Sigmoid colon (tissue), 7 donors: ENCODE data around the gene ABI3BP. TPM values are rescaled to one million over a fixed set of nuclear protein-coding genes. Genes with fewer than 3 reads are reported as not detected.

Experiments
- DNase-seq: peaks from one replicate; pipeline ENCODE4 v3.0.0-alpha.2; 2019
- H3K27ac ChIP-seq, 4 donors: fragments of 200-600 bp; sonication (generic); one replicate each; pipeline ENCODE4 v1.5.1; 2016 to 2019; ENCODE audit warnings: mild to moderate bottlenecking in 1 of 4
- H3K27me3 ChIP-seq, 3 donors: fragments of 200-600 bp; sonication (generic); one replicate each; pipeline ENCODE4 v1.5.1; 2019; ENCODE audit warnings: mild to moderate bottlenecking in 1 of 3
- H3K36me3 ChIP-seq, 4 donors: fragments of 200-600 bp; sonication (generic); one replicate each; pipeline ENCODE4 v1.5.1; 2016 to 2019
- H3K4me1 ChIP-seq, 4 donors: fragments of 200-600 bp; sonication (generic); one replicate each; pipeline ENCODE4 v1.5.1; 2017 to 2019
- H3K4me3 ChIP-seq, 4 donors: fragments of 200-600 bp; sonication (generic); one replicate each; pipeline ENCODE4 v1.5.1; 2017 to 2019; ENCODE audit warnings: mild to moderate bottlenecking in 2 of 4, moderate library complexity in 1 of 4
- H3K9me3 ChIP-seq, 4 donors: fragments of 200-600 bp in 3 of 4; sonication (generic) in 3 of 4; one replicate each; pipeline versions ENCODE4 v1.5.1 to v1.6.1; 2013 to 2019
- EP300 ChIP-seq, 4 donors: sonication (generic); formaldehyde crosslinking; IDR thresholded peaks; one replicate each; pipeline ENCODE4 v1.6.1; 2017; ENCODE audit warnings: antibody characterized with exemption in 4 of 4
- POLR2A ChIP-seq, 2 donors: fragments of 450-650 bp; IDR thresholded peaks; one replicate each; pipeline ENCODE4 v1.6.1; 2016; ENCODE audit warnings: antibody characterized with exemption in 2 of 2, mild to moderate bottlenecking in 2 of 2, moderate library complexity in 2 of 2
- POLR2AphosphoS5 ChIP-seq, 4 donors: sonication (generic); formaldehyde crosslinking; IDR thresholded peaks; one replicate each; pipeline ENCODE4 v1.6.1; 2017; ENCODE audit warnings: antibody characterized with exemption in 4 of 4
- WGBS, 2 donors: extraction: QIAGEN DNeasy Blood & Tissue Kit; methylation state at CpG; one replicate each; pipeline ENCODE4 v1.1.7; 2013; 5-methylcytosine and 5-hydroxymethylcytosine counted together
- intact Hi-C: fragments of 100-400 bp; cut with DNase I; formaldehyde crosslinking; loops from one replicate; pipeline ENCODE4 v1.15.1; 2023
- polyA plus RNA-seq, 3 donors: library from polyadenylated mRNA; stranded (reverse); fragments of 200-250 nt; gene quantifications; one replicate each; pipeline ENCODE4 v1.2.3, GENCODE V29; 2013
- total RNA-seq, 4 donors: library from RNA; depleted of rRNA; stranded (reverse); fragments of >200 nt; gene quantifications; one replicate each; pipeline ENCODE4 v1.1.0, GENCODE V29; 2016
- TF ChIP-seq, protein P1 (sequence below), 4 experiments: fragments of 450-650 bp in 3 of 4; fragments of 200-600 bp in 1 of 4; IDR thresholded peaks; one replicate each; pipeline ENCODE4 v1.5.1; 2016 to 2019; ENCODE audit warnings: antibody characterized with exemption in 4 of 4, mild to moderate bottlenecking in 3 of 4, moderate library complexity in 2 of 4
- donor health status: healthy with polysubstance abuse.
- donor health status: Bipolar disorder and iron deficiency.
- donor health status: healthy.

The ABI3BP gene
- total and polyA plus RNA-seq, 7 donors = 1.2 to 177 (median 30.4) TPM

DNA sequence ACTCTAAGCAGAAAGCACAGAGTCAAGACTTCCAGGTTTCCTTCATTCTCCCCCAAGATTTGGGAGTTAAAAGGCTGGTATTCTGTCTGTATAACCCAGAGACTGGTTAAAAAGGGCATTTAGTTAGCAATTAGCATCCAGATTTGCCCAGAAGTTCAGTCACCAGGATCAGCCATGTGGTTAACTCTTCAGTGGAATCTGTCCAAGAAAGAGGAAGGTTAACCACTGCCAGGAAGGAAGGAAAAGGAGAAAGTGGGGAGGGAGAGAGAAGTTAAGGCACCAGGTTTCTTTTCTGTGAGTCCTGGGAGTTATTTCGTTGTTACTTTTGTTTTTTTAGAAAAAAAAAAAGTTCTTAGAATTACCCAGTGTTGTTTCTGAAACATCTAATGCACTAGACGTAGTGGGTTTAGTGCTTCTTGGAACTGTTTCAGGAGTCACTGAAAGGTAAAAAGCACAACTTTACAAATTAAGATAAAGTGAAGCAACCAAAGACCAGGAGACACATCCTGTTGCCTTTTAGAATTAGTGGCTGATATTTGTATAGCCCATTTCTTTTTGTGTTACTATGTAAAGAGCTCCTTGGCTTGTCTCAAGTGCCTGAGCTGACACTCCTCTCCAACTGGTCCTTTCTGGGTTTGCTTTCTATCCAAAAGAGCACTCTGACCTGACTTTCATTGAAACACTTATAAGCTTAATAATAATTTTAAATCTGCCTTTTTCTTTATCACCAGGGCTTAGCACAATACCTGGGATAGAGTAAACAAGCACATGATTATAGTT lies 128.6 kb downstream of the ABI3BP start:
- Histone ChIP-seq H3K4me3 (no peak overlapping the region), H3K4me1 (no peaks in the 10 kb centered on the region), H3K36me3 (peaks cover 0 to 2% (median 0%) of the 10 kb centered on the region in 4 donors), H3K9me3 (no peaks in the 10 kb centered on the region), H3K27me3 (no peaks in the 10 kb centered on the region), H3K27ac (no peak overlapping the region)
- TF ChIP-seq, protein P1, sequence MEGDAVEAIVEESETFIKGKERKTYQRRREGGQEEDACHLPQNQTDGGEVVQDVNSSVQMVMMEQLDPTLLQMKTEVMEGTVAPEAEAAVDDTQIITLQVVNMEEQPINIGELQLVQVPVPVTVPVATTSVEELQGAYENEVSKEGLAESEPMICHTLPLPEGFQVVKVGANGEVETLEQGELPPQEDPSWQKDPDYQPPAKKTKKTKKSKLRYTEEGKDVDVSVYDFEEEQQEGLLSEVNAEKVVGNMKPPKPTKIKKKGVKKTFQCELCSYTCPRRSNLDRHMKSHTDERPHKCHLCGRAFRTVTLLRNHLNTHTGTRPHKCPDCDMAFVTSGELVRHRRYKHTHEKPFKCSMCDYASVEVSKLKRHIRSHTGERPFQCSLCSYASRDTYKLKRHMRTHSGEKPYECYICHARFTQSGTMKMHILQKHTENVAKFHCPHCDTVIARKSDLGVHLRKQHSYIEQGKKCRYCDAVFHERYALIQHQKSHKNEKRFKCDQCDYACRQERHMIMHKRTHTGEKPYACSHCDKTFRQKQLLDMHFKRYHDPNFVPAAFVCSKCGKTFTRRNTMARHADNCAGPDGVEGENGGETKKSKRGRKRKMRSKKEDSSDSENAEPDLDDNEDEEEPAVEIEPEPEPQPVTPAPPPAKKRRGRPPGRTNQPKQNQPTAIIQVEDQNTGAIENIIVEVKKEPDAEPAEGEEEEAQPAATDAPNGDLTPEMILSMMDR (IDR thresholded peaks at IDR 0.05) = no peak
- no peak for TF ChIP-seq EP300 (IDR thresholded peaks at IDR 0.05)
- no peak for TF ChIP-seq POLR2A (IDR thresholded peaks at IDR 0.05)
- TF ChIP-seq POLR2AphosphoS5 (IDR thresholded peaks at IDR 0.05) = no peak
- no peak for DNase-seq
- intact Hi-C loops = no loop called here
- WGBS, 2 donors = 40 to 68% methylated on average over 2 of the region's 2 CpGs

DNA sequence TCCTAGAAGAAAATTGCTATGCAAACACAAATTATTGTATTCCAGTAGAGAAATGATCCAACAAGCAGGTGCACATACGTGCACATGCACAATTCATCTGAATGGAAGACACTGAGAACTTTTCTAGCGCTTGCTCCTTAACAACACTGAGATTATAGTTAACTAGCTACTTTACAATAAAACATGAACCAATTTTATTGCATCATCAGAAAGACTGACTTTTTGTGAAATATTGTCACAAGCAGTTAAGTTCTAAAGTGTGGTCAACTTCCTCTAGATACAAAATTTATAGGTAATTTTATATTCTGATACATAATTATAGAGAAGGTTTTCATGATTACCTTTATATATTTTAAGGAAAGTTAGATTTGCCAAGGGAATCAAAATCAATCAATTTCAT lies 135.4 kb downstream of the ABI3BP start:
- no peak for TF ChIP-seq EP300 (IDR thresholded peaks at IDR 0.05)
- TF ChIP-seq POLR2AphosphoS5 (IDR thresholded peaks at IDR 0.05) = no peak
- no peak for TF ChIP-seq POLR2A (IDR thresholded peaks at IDR 0.05)
- TF ChIP-seq, protein P1 (IDR thresholded peaks at IDR 0.05) = no peak
- no peak overlapping the region for H3K27ac ChIP-seq
- no peaks in the 10 kb centered on the region for H3K9me3 ChIP-seq
- DNase-seq = no peak
- no peak overlapping the region for H3K4me3 ChIP-seq
- H3K36me3 ChIP-seq = no peaks in the 10 kb centered on the region
- no peaks in the 10 kb centered on the region for H3K4me1 ChIP-seq
- no peaks in the 10 kb centered on the region for H3K27me3 ChIP-seq
- WGBS, 2 donors = 52 to 77% methylated on average over 2 of the region's 2 CpGs
- intact Hi-C loops = no loop called here

DNA sequence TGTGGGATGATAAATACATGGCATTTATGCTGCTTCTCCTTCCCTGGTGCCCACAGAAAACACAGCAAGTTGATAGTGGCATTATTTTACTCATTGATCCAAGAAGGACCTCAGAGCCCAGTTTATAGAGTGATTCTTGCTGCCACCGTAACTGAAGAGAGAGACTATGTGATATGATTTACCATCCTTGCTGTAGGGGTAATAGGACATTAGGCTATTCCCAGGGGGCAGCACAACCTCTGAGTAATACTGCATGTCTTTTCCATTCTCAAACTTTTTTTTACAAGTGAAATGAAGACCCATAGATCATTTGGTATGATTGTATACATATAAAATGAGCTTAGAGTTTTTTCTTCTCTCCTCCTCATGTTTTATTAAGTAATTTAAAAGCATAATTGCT lies 136.4 kb downstream of the ABI3BP start:
- 90 to 97% methylated on average over 1 of the region's 1 CpG for WGBS, 2 donors
- Histone ChIP-seq H3K36me3 (no peaks in the 10 kb centered on the region), H3K27ac (no peak overlapping the region), H3K4me1 (no peaks in the 10 kb centered on the region), H3K9me3 (no peaks in the 10 kb centered on the region), H3K4me3 (no peak overlapping the region), H3K27me3 (no peaks in the 10 kb centered on the region)
- TF ChIP-seq EP300 (IDR thresholded peaks at IDR 0.05) = no peak
- TF ChIP-seq POLR2AphosphoS5 (IDR thresholded peaks at IDR 0.05) = no peak
- TF ChIP-seq, protein P1 (IDR thresholded peaks at IDR 0.05) = no peak
- no peak for TF ChIP-seq POLR2A (IDR thresholded peaks at IDR 0.05)
- intact Hi-C loops = no loop called here
- no peak for DNase-seq

DNA sequence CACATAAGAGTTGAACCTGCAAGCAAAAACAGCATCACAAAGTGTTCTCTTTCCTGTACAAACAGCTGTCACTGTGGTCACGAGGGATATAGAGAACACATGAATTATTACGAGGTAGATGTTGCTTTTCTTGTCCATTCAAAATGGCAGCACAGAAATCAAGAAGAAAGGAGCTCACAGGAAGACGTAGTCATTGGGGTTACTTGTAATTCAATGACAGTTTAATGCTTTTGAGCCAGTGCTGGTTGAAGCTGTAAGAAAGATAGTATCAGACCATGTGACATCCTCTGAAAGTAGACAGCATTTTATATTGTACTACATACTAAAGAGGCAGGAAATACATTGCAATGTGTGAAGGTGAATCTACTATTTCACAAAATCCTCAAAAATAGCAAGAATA lies 140.4 kb downstream of the ABI3BP start:
- H3K4me3 ChIP-seq = no peak overlapping the region
- no peaks in the 10 kb centered on the region for H3K36me3 ChIP-seq
- H3K4me1 ChIP-seq = no peaks in the 10 kb centered on the region
- H3K9me3 ChIP-seq = no peaks in the 10 kb centered on the region
- no peak for DNase-seq
- intact Hi-C loops = no loop called here
- 43 to 75% methylated on average over 3 of the region's 3 CpGs for whole genome bisulfite sequencing, 2 donors
- no peak overlapping the region for H3K27ac ChIP-seq
- H3K27me3 ChIP-seq = no peaks in the 10 kb centered on the region
- TF ChIP-seq EP300 (IDR thresholded peaks at IDR 0.05) = no peak
- TF ChIP-seq POLR2AphosphoS5 (IDR thresholded peaks at IDR 0.05) = no peak
- TF ChIP-seq, protein P1 (IDR thresholded peaks at IDR 0.05) = no peak
- TF ChIP-seq POLR2A (IDR thresholded peaks at IDR 0.05) = no peak

DNA sequence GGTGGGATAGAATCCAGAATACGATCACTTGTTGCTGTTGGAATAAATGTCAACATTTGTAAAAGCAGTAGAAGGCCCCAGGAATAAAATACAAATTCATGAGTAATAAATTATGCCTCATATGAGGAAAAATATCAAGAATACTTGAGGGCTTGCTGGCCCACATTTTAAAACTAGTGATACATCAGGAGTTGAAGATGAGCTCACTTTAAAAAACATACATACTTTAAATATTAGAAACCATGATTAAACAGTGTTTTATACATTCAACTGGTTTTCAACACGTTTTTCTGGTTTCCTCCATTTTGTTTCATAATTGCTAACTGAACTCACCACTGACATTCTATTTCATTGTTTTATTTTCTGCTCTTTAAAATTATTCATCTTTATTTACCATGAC lies 142.5 kb downstream of the ABI3BP start:
- TF ChIP-seq, protein P1 (IDR thresholded peaks at IDR 0.05) = no peak
- TF ChIP-seq EP300 (IDR thresholded peaks at IDR 0.05) (no peak), POLR2A (IDR thresholded peaks at IDR 0.05) (no peak), POLR2AphosphoS5 (IDR thresholded peaks at IDR 0.05) (no peak)
- intact Hi-C loops = no loop called here
- H3K36me3 ChIP-seq = no peaks in the 10 kb centered on the region
- H3K27ac ChIP-seq = no peak overlapping the region
- no peaks in the 10 kb centered on the region for H3K27me3 ChIP-seq
- no peak overlapping the region for H3K4me3 ChIP-seq
- H3K9me3 ChIP-seq = no peaks in the 10 kb centered on the region
- WGBS, 2 donors = 71 to 75% methylated on average over 2 of the region's 2 CpGs
- H3K4me1 ChIP-seq = no peaks in the 10 kb centered on the region
- no peak for DNase-seq
